SK-N-SH (cell line): ENCODE results near the gene ADAMTS15. TPM values are rescaled to one million over a fixed set of nuclear protein-coding genes. Genes with fewer than 3 reads are reported as not detected.

Experiments
- CTCF ChIA-PET: fragments of 300-600, 350-600 bp; formaldehyde crosslinking; extraction: SDS; loops from one replicate; lab custom pipeline; 2021; lab: Yijun Ruan, JAX
- POLR2A ChIA-PET: fragments of 350-600 bp; sonication (Branson Sonifier 250); formaldehyde crosslinking; extraction: SDS; loops from one replicate; lab custom pipeline; 2020; ENCODE audit warnings: antibody characterized with exemption, inconsistent platforms; lab: Yijun Ruan, JAX
- DNase-seq: peaks from one replicate; pipeline ENCODE4 v3.0.0; 2012
- H2AFZ ChIP-seq: fragments of 200-600 bp; sonication (generic); 2 replicates; pipeline ENCODE4 v1.8.1; 2016; ENCODE audit warnings: antibody characterized with exemption, mild to moderate bottlenecking, low read depth
- H3F3A ChIP-seq: fragments of 200-600 bp; sonication (generic); replicated peaks from 2 replicates; pipeline ENCODE3; 2016; ENCODE audit warnings: antibody characterized with exemption, mild to moderate bottlenecking; ENCODE audit not compliant: insufficient read depth
- H3K27ac ChIP-seq, 2 experiments: fragments of 200-500 bp in 1 of 2; fragments of 200-600 bp in 1 of 2; sonication (Bioruptor generic) in 1 of 2; sonication (generic), shearing (Covaris generic) in 1 of 2; 2 replicates each; pipeline versions ENCODE4 v1.5.1 to v1.6.1; 2014 to 2016; ENCODE audit warnings: low read depth in 2 of 2, inconsistent platforms in 1 of 2, low read length in 1 of 2, mild to moderate bottlenecking in 1 of 2, mixed read lengths in 1 of 2
- H3K27me3 ChIP-seq: fragments of 200-600 bp; sonication (generic), shearing (Covaris generic); 2 replicates; pipeline ENCODE4 v1.6.1; 2016; ENCODE audit warnings: mixed run types; ENCODE audit not compliant: insufficient read depth
- H3K36me3 ChIP-seq, 2 experiments: fragments of 200-500 bp in 1 of 2; fragments of 200-600 bp in 1 of 2; sonication (Bioruptor generic) in 1 of 2; sonication (generic) in 1 of 2; replicated peaks in 1 of 2; 2 replicates each; pipeline versions ENCODE3 to v1.5.1; 2014 to 2016; ENCODE audit warnings: low read length in 1 of 2, mild to moderate bottlenecking in 1 of 2; ENCODE audit not compliant: insufficient read depth in 2 of 2, control insufficient read depth in 1 of 2
- H3K4me1 ChIP-seq, 2 experiments: fragments of 200-500 bp in 1 of 2; fragments of 200-600 bp in 1 of 2; sonication (Bioruptor generic) in 1 of 2; sonication (generic), shearing (Covaris generic) in 1 of 2; 2 replicates each; pipeline versions ENCODE4 v1.5.1 to v1.6.1; 2014 to 2016; ENCODE audit warnings: low read depth in 1 of 2, low read length in 1 of 2, mixed run types in 1 of 2; ENCODE audit not compliant: insufficient read depth in 2 of 2, control insufficient read depth in 1 of 2
- H3K4me2 ChIP-seq: fragments of 200-600 bp; sonication (generic), shearing (Covaris generic); 2 replicates; pipeline ENCODE4 v1.6.1; 2017; ENCODE audit warnings: mixed run types
- H3K4me3 ChIP-seq, 2 experiments: fragments of 200-500 bp in 1 of 2; fragments of 200-600 bp in 1 of 2; sonication (Bioruptor generic) in 1 of 2; sonication (generic), shearing (Covaris generic) in 1 of 2; 2 replicates each; pipeline versions ENCODE4 v1.5.1 to v1.8.1; 2014 to 2016; ENCODE audit warnings: low read depth in 2 of 2, inconsistent platforms in 1 of 2, low read length in 1 of 2, mild to moderate bottlenecking in 1 of 2, mixed read lengths in 1 of 2, moderate library complexity in 1 of 2
- H3K79me2 ChIP-seq: fragments of 200-600 bp; sonication (generic); 2 replicates; pipeline ENCODE4 v1.8.1; 2017; ENCODE audit warnings: mild to moderate bottlenecking; ENCODE audit not compliant: insufficient read depth
- H3K9ac ChIP-seq: fragments of 200-600 bp; sonication (generic); 2 replicates; pipeline ENCODE4 v1.6.1; 2017; ENCODE audit warnings: mixed run types
- H3K9me2 ChIP-seq: fragments of 200-600 bp; sonication (generic); 2 replicates; pipeline ENCODE4 v1.6.1; 2017; ENCODE audit warnings: mixed run types
- H3K9me3 ChIP-seq: fragments of 200-600 bp; sonication (generic); 2 replicates; pipeline ENCODE4 v1.6.1; 2017; ENCODE audit warnings: mixed run types, mild to moderate bottlenecking, moderate library complexity
- H4K20me1 ChIP-seq: fragments of 200-600 bp; sonication (generic); 2 replicates; pipeline ENCODE4 v1.6.1; 2017; ENCODE audit warnings: mild to moderate bottlenecking, mixed run types; ENCODE audit not compliant: insufficient read depth
- FOSL2 ChIP-seq: IDR thresholded peaks from 2 replicates; pipeline ENCODE4 v1.4.0; 2012; ENCODE audit warnings: low read depth, mild to moderate bottlenecking, moderate library complexity, borderline replicate concordance
- GABPA ChIP-seq: IDR thresholded peaks from 2 replicates; pipeline ENCODE4 v1.4.0; 2012; ENCODE audit warnings: low read depth, mild to moderate bottlenecking
- GATA2 ChIP-seq: sonication (generic); formaldehyde crosslinking; IDR thresholded peaks from 2 replicates; pipeline ENCODE4 v1.5.0; 2020; ENCODE audit warnings: mild to moderate bottlenecking, missing genetic modification reagents
- JUND ChIP-seq: IDR thresholded peaks from 2 replicates; pipeline ENCODE4 v1.4.0; 2012
- RFX5 ChIP-seq: IDR thresholded peaks from 2 replicates; pipeline ENCODE4 v1.6.1; 2012; ENCODE audit warnings: mild to moderate bottlenecking, improper control_type of control experiment, low read length
- RXRA ChIP-seq: IDR thresholded peaks from 2 replicates; pipeline ENCODE4 v1.4.0; 2012; ENCODE audit warnings: low read depth, mild to moderate bottlenecking, borderline replicate concordance
- WGBS: methylation state at CpG from one replicate; pipeline ENCODE4 v1.1.6; 2017; ENCODE audit warnings: low lambda C conversion rate; 5-methylcytosine and 5-hydroxymethylcytosine counted together
- polyA plus RNA-seq, 3 experiments: library from polyadenylated mRNA; depleted of rRNA; stranded (reverse); fragments of >200 nt; gene quantifications; 2 replicates each; pipeline ENCODE4 v1.2.3, GENCODE V29; 2012
- TF ChIP-seq, protein P1 (sequence below): fragments of 200-600 bp; sonication (generic); IDR thresholded peaks from 2 replicates; pipeline ENCODE4 v1.6.1; 2017; ENCODE audit warnings: antibody characterized with exemption, mild to moderate bottlenecking, moderate library complexity
- TF ChIP-seq, protein P2 (sequence below): fragments of 150-350 bp; IDR thresholded peaks from 2 replicates; pipeline ENCODE4 v1.6.1; 2016; ENCODE audit warnings: mild to moderate bottlenecking, low read depth, low read length
- TF ChIP-seq, protein P3 (sequence below): IDR thresholded peaks from 2 replicates; pipeline ENCODE4 v1.6.1; 2012; ENCODE audit warnings: mild to moderate bottlenecking, low read depth, low read length, moderate library complexity
- TF ChIP-seq, protein P4 (sequence below): IDR thresholded peaks from 2 replicates; pipeline ENCODE4 v1.4.0; 2012; ENCODE audit warnings: low read depth
- TF ChIP-seq, protein P5 (sequence below): IDR thresholded peaks from 2 replicates; pipeline ENCODE4 v1.4.0; 2012; ENCODE audit warnings: low read depth, borderline replicate concordance

ADAMTS15 gene
- polyA plus RNA-seq, 1 of the 3 experiments (the other 2 are of a cell fraction) = 1.1 TPM

DNA sequence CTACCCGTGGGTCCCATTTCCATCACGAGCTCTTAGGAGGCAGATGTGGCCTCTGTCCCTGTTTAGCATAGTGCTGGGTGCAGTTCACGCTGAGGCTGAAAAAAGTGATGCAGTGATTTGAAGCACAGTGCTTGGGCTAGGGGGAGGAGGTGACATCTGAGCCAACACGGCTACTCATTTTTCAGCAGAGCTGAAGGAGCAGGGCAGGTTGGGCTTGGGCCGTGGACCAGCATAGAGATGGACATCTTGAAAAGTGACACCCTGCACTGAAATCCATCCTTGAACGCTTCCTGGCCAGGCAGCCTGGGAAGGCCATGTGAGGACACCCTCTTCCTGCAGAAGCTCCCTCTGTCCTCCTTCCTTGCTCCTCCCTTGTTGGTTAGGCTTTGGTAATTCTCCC, 66.4 kb downstream of the ADAMTS15 start:
- TF ChIP-seq, protein P1, sequence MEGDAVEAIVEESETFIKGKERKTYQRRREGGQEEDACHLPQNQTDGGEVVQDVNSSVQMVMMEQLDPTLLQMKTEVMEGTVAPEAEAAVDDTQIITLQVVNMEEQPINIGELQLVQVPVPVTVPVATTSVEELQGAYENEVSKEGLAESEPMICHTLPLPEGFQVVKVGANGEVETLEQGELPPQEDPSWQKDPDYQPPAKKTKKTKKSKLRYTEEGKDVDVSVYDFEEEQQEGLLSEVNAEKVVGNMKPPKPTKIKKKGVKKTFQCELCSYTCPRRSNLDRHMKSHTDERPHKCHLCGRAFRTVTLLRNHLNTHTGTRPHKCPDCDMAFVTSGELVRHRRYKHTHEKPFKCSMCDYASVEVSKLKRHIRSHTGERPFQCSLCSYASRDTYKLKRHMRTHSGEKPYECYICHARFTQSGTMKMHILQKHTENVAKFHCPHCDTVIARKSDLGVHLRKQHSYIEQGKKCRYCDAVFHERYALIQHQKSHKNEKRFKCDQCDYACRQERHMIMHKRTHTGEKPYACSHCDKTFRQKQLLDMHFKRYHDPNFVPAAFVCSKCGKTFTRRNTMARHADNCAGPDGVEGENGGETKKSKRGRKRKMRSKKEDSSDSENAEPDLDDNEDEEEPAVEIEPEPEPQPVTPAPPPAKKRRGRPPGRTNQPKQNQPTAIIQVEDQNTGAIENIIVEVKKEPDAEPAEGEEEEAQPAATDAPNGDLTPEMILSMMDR = no peak
- TF ChIP-seq, protein P2, sequence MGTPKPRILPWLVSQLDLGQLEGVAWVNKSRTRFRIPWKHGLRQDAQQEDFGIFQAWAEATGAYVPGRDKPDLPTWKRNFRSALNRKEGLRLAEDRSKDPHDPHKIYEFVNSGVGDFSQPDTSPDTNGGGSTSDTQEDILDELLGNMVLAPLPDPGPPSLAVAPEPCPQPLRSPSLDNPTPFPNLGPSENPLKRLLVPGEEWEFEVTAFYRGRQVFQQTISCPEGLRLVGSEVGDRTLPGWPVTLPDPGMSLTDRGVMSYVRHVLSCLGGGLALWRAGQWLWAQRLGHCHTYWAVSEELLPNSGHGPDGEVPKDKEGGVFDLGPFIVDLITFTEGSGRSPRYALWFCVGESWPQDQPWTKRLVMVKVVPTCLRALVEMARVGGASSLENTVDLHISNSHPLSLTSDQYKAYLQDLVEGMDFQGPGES = no peak
- Histone ChIP-seq H3K9me3 (no peaks in the 10 kb centered on the region), H2AFZ (no peak overlapping the region), H3K79me2 (no peaks in the 10 kb centered on the region), H3K4me3 (no peak overlapping the region), H3F3A (no peaks in the 10 kb centered on the region), H3K27me3 (no peaks in the 10 kb centered on the region), H3K9ac (no peak overlapping the region), H3K4me2 (no peak overlapping the region), H3K4me1 (no peaks in the 10 kb centered on the region; a peak in 1 of 4 replicates), H4K20me1 (no peaks in the 10 kb centered on the region), H3K27ac (no peak overlapping the region), H3K36me3 (no peaks in the 10 kb centered on the region), H3K9me2 (no peaks in the 10 kb centered on the region)
- ChIA-PET CTCF (no interaction called here), POLR2A (no interaction called here)
- DNase-seq = no peak
- 60% methylated on average over 2 of the region's 6 CpGs for WGBS

DNA sequence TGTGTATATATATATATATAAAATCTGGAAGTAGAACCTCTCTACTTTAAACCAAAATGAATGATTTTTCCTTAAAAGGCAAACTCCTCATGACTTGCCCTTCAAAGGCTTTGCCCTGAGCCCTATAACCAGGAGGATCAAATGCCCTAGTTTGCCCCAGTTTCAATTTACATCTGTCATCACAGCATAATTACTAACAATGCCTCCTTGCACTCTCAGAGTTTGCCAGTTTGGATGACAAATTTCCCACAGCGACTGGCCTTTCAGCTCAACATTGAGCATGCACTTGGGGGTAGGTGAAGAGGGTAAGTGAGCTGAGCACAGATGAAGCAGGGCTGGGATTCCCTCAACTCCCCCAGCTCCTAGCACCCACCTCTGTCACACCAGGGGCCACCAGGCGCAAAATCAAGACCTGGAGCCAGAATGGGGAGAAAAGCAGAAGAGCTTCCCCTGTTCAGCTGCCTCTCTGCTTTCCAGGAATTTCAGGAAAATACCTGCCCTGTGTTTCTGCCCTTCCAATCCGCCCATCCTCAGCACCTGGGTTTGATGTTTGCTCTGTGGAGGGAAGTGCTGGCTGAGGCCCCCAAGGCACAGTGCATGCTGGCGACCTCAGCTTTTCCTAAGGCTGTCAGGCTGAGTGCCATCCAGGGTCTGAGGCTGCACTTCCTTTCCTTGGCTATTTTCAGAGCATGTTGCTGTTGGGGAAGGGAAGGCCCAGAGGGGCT, 67.5 kb downstream of the ADAMTS15 start:
- H3K4me1 ChIP-seq = peaks cover 0 to 3% of the 10 kb centered on the region in 2 experiments; a peak in 1 of 4 replicates
- H4K20me1 ChIP-seq = no peaks in the 10 kb centered on the region
- no peaks in the 10 kb centered on the region for H3K79me2 ChIP-seq
- no peak overlapping the region for H3K27ac ChIP-seq
- TF ChIP-seq GABPA = no peak
- TF ChIP-seq, protein P3, sequence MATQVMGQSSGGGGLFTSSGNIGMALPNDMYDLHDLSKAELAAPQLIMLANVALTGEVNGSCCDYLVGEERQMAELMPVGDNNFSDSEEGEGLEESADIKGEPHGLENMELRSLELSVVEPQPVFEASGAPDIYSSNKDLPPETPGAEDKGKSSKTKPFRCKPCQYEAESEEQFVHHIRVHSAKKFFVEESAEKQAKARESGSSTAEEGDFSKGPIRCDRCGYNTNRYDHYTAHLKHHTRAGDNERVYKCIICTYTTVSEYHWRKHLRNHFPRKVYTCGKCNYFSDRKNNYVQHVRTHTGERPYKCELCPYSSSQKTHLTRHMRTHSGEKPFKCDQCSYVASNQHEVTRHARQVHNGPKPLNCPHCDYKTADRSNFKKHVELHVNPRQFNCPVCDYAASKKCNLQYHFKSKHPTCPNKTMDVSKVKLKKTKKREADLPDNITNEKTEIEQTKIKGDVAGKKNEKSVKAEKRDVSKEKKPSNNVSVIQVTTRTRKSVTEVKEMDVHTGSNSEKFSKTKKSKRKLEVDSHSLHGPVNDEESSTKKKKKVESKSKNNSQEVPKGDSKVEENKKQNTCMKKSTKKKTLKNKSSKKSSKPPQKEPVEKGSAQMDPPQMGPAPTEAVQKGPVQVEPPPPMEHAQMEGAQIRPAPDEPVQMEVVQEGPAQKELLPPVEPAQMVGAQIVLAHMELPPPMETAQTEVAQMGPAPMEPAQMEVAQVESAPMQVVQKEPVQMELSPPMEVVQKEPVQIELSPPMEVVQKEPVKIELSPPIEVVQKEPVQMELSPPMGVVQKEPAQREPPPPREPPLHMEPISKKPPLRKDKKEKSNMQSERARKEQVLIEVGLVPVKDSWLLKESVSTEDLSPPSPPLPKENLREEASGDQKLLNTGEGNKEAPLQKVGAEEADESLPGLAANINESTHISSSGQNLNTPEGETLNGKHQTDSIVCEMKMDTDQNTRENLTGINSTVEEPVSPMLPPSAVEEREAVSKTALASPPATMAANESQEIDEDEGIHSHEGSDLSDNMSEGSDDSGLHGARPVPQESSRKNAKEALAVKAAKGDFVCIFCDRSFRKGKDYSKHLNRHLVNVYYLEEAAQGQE = no peak
- TF ChIP-seq RFX5 = no peak
- no peak for TF ChIP-seq RXRA
- no peak for TF ChIP-seq FOSL2
- TF ChIP-seq, protein P4, sequence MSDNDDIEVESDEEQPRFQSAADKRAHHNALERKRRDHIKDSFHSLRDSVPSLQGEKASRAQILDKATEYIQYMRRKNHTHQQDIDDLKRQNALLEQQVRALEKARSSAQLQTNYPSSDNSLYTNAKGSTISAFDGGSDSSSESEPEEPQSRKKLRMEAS = no peak
- no peak for TF ChIP-seq GATA2
- TF ChIP-seq JUND = no peak
- TF ChIP-seq, protein P5, sequence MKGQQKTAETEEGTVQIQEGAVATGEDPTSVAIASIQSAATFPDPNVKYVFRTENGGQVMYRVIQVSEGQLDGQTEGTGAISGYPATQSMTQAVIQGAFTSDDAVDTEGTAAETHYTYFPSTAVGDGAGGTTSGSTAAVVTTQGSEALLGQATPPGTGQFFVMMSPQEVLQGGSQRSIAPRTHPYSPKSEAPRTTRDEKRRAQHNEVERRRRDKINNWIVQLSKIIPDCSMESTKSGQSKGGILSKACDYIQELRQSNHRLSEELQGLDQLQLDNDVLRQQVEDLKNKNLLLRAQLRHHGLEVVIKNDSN = no peak
- no peak overlapping the region for H3K4me3 ChIP-seq
- H3K4me2 ChIP-seq = no peak overlapping the region
- POLR2A ChIA-PET = no interaction called here
- 79% methylated on average over 3 of the region's 4 CpGs for WGBS
- CTCF ChIA-PET = interaction anchor here (0.8 to 1.2 kb wide), 3 partner anchors 14 to 346 kb away, joined by 3 to 4 read pairs (median 3); no protein-coding TSS in a partner anchor
- H3K9me2 ChIP-seq = no peaks in the 10 kb centered on the region
- no peaks in the 10 kb centered on the region for H3K27me3 ChIP-seq
- no peaks in the 10 kb centered on the region for H3F3A ChIP-seq
- H3K9me3 ChIP-seq = no peaks in the 10 kb centered on the region
- no peak overlapping the region for H2AFZ ChIP-seq
- no peak overlapping the region for H3K9ac ChIP-seq
- no peak for DNase-seq
- H3K36me3 ChIP-seq = no peaks in the 10 kb centered on the region
